Measurements from ENCODE around the gene IL17F.

DNA sequence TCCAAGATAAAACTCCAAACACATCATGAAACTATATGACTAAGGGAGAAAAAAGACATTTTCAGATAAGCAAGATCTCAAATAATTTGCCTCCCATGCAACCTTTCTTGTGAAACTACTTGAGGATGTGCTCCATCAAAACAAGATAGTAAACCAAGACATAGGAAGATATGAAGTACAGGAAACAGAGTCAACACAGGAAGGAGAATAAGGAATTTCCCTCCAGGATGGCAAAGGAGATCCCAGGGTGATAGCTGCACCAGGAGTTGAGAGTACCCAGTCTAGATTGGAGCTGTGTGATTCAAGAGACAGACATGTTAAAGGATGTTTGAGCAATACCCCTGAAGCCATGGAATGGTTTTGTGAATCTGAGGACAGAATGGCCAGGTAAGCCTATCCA is 42.8 kb downstream of the IL17F start:
- TF ChIP-seq, protein P1, sequence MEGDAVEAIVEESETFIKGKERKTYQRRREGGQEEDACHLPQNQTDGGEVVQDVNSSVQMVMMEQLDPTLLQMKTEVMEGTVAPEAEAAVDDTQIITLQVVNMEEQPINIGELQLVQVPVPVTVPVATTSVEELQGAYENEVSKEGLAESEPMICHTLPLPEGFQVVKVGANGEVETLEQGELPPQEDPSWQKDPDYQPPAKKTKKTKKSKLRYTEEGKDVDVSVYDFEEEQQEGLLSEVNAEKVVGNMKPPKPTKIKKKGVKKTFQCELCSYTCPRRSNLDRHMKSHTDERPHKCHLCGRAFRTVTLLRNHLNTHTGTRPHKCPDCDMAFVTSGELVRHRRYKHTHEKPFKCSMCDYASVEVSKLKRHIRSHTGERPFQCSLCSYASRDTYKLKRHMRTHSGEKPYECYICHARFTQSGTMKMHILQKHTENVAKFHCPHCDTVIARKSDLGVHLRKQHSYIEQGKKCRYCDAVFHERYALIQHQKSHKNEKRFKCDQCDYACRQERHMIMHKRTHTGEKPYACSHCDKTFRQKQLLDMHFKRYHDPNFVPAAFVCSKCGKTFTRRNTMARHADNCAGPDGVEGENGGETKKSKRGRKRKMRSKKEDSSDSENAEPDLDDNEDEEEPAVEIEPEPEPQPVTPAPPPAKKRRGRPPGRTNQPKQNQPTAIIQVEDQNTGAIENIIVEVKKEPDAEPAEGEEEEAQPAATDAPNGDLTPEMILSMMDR (conservative IDR thresholded peaks at IDR 0.05; ENCODE audit: low read depth, low read length), result no peak
- no peak for TF ChIP-seq EZH2phosphoT487 (IDR thresholded peaks at IDR 0.05; ENCODE audit: borderline replicate concordance, low read length)
- no peak for TF ChIP-seq EZH2 (IDR thresholded peaks at IDR 0.05; ENCODE audit: low read length, unreplicated experiment)
